K562 (cell line): ENCODE measurements around the gene RASSF1. TPM values are rescaled to one million over a fixed set of nuclear protein-coding genes. Genes with fewer than 3 reads are reported as not detected.
A peak's percentile ranks its signal among the peaks of the same experiment; 100 is the strongest.

Source experiments
- KLF1 ChIP-seq: fragments of 450-650 bp; IDR thresholded peaks from 2 replicates; pipeline ENCODE4 v1.6.1; 2016; ENCODE audit warnings: missing genetic modification characterization, missing compliant biosample characterization
- KLF13 ChIP-seq: fragments of 450-650 bp; IDR thresholded peaks from 2 replicates; pipeline ENCODE4 v1.6.1; 2016; ENCODE audit warnings: missing genetic modification characterization, low read depth, mild to moderate bottlenecking, missing compliant biosample characterization, moderate library complexity, borderline replicate concordance
- MTA1 ChIP-seq: fragments of 450-650 bp; IDR thresholded peaks from 2 replicates; pipeline ENCODE4 v1.6.1; 2017; ENCODE audit warnings: borderline replicate concordance
- SIN3B ChIP-seq: fragments of 450-650 bp; IDR thresholded peaks from 2 replicates; pipeline ENCODE4 v1.6.1; 2017; ENCODE audit warnings: low read depth, mild to moderate bottlenecking, moderate library complexity
- ZNF354B ChIP-seq: fragments of 250-450 bp; sonication (Bioruptor Pico); IDR thresholded peaks from 2 replicates; pipeline ENCODE4 v1.4.0; 2020
- polyA plus RNA-seq, 8 experiments: library from polyadenylated mRNA; depleted of rRNA in 4 of 8; stranded (reverse) in 5 of 8; unstranded in 3 of 8; fragments of >200 nt; fragmentation: Nextera tagmentation in 2 of 8; fragmentation: Illumina TruSeq in 1 of 8; extraction: Ambion mirVana in 2 of 8; extraction: Trizol in 1 of 8; gene quantifications; 2 replicates each; pipeline versions ENCODE4 v1.2.1 to v1.2.3, GENCODE V29; 2011 to 2014; ENCODE audit warnings: inconsistent platforms in 1 of 8, missing spikeins in 1 of 8
- total RNA-seq, 7 experiments: library from RNA; depleted of rRNA in 6 of 7; stranded (reverse); fragments of >200 nt in 6 of 7; fragmentation: Illumina TruSeq in 2 of 7; extraction: Trizol in 2 of 7; gene quantifications; 2 replicates each; pipeline versions ENCODE4 v1.2.1 to v1.2.3, GENCODE V29; 2011 to 2021; ENCODE audit warnings: low replicate concordance in 1 of 7
- TF ChIP-seq, protein P1 (sequence below): fragments of 450-650 bp; IDR thresholded peaks from 2 replicates; pipeline ENCODE4 v1.6.1; 2016; ENCODE audit warnings: mild to moderate bottlenecking
- TF ChIP-seq, protein P2 (sequence below), 2 experiments: fragments of 450-650 bp; conservative IDR thresholded peaks; 2 replicates each; pipeline ENCODE4 v1.6.1; 2017; ENCODE audit warnings: mild to moderate bottlenecking in 2 of 2, moderate library complexity in 2 of 2
- TF ChIP-seq, protein P3 (sequence below): fragments of 450-650 bp; IDR thresholded peaks from 2 replicates; pipeline ENCODE4 v1.6.1; 2016; ENCODE audit warnings: mild to moderate bottlenecking, moderate library complexity

Gene RASSF1
- total and polyA plus RNA-seq, 9 of the 15 experiments (the other 6 are each of a cell fraction or from before 2014, with no cell fraction given) = 3.6 to 57.1 (median 24.6) TPM

DNA sequence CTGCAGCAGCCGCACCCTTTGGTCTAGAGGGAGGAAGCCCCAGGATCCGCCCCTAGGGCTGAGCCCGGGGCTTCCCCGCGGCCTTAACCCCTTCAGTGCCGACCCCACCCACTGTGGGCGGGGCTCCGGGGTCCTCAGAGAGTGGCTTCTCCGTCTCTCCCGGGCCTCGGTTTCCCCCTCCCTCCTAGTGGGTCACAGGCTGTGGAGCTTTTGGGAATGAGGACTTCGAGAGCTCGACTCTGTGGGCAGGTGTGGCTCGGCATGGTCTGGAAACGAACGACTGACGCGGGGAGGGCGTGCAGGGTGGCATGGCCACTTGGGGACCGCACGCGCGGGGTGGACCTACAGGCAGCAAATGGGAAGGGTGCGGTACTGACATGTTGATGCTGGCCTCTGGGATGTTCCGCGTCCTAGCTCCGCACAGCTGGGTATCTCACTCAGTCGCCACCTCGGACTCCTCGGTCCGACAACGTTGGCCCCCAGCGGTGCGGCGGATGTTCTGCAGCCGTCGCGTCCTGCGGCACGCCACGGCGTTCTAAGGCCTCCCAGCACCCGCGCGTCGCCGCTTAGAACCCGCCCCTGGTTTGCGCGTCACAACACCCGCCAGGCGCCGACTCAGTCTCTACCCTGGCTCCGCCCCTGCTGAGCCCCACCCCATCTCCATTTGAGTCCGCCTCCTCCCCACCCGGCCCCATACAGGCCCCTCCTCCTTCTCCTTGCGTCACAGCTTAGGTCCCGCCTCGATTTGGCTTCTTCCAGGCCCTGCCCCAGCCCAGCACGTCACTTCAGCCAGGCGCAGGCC is 41.6 kb downstream of the RASSF1 start, which contains the start of the genes HYAL3 and NAA80 (continued):
- TF ChIP-seq, protein P1, sequence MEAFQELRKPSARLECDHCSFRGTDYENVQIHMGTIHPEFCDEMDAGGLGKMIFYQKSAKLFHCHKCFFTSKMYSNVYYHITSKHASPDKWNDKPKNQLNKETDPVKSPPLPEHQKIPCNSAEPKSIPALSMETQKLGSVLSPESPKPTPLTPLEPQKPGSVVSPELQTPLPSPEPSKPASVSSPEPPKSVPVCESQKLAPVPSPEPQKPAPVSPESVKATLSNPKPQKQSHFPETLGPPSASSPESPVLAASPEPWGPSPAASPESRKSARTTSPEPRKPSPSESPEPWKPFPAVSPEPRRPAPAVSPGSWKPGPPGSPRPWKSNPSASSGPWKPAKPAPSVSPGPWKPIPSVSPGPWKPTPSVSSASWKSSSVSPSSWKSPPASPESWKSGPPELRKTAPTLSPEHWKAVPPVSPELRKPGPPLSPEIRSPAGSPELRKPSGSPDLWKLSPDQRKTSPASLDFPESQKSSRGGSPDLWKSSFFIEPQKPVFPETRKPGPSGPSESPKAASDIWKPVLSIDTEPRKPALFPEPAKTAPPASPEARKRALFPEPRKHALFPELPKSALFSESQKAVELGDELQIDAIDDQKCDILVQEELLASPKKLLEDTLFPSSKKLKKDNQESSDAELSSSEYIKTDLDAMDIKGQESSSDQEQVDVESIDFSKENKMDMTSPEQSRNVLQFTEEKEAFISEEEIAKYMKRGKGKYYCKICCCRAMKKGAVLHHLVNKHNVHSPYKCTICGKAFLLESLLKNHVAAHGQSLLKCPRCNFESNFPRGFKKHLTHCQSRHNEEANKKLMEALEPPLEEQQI = no peak
- TF ChIP-seq, protein P2, sequence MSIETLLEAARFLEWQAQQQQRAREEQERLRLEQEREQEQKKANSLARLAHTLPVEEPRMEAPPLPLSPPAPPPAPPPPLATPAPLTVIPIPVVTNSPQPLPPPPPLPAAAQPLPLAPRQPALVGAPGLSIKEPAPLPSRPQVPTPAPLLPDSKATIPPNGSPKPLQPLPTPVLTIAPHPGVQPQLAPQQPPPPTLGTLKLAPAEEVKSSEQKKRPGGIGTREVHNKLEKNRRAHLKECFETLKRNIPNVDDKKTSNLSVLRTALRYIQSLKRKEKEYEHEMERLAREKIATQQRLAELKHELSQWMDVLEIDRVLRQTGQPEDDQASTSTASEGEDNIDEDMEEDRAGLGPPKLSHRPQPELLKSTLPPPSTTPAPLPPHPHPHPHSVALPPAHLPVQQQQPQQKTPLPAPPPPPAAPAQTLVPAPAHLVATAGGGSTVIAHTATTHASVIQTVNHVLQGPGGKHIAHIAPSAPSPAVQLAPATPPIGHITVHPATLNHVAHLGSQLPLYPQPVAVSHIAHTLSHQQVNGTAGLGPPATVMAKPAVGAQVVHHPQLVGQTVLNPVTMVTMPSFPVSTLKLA (conservative IDR thresholded peaks at IDR 0.05) = peak; percentile 79 to 86
- peak; percentile 71; the same call in 1 of the 2 replicates for TF ChIP-seq KLF13 (tag)
- peak; percentile 50; the same call in 1 of the 2 replicates for TF ChIP-seq SIN3B
- TF ChIP-seq MTA1 = peak; percentile 62
- peak; percentile 39; the same call in 1 of the 2 replicates for TF ChIP-seq KLF1 (tag)
- TF ChIP-seq ZNF354B (CRISPR knock-in tag) = no peak
- TF ChIP-seq, protein P3, sequence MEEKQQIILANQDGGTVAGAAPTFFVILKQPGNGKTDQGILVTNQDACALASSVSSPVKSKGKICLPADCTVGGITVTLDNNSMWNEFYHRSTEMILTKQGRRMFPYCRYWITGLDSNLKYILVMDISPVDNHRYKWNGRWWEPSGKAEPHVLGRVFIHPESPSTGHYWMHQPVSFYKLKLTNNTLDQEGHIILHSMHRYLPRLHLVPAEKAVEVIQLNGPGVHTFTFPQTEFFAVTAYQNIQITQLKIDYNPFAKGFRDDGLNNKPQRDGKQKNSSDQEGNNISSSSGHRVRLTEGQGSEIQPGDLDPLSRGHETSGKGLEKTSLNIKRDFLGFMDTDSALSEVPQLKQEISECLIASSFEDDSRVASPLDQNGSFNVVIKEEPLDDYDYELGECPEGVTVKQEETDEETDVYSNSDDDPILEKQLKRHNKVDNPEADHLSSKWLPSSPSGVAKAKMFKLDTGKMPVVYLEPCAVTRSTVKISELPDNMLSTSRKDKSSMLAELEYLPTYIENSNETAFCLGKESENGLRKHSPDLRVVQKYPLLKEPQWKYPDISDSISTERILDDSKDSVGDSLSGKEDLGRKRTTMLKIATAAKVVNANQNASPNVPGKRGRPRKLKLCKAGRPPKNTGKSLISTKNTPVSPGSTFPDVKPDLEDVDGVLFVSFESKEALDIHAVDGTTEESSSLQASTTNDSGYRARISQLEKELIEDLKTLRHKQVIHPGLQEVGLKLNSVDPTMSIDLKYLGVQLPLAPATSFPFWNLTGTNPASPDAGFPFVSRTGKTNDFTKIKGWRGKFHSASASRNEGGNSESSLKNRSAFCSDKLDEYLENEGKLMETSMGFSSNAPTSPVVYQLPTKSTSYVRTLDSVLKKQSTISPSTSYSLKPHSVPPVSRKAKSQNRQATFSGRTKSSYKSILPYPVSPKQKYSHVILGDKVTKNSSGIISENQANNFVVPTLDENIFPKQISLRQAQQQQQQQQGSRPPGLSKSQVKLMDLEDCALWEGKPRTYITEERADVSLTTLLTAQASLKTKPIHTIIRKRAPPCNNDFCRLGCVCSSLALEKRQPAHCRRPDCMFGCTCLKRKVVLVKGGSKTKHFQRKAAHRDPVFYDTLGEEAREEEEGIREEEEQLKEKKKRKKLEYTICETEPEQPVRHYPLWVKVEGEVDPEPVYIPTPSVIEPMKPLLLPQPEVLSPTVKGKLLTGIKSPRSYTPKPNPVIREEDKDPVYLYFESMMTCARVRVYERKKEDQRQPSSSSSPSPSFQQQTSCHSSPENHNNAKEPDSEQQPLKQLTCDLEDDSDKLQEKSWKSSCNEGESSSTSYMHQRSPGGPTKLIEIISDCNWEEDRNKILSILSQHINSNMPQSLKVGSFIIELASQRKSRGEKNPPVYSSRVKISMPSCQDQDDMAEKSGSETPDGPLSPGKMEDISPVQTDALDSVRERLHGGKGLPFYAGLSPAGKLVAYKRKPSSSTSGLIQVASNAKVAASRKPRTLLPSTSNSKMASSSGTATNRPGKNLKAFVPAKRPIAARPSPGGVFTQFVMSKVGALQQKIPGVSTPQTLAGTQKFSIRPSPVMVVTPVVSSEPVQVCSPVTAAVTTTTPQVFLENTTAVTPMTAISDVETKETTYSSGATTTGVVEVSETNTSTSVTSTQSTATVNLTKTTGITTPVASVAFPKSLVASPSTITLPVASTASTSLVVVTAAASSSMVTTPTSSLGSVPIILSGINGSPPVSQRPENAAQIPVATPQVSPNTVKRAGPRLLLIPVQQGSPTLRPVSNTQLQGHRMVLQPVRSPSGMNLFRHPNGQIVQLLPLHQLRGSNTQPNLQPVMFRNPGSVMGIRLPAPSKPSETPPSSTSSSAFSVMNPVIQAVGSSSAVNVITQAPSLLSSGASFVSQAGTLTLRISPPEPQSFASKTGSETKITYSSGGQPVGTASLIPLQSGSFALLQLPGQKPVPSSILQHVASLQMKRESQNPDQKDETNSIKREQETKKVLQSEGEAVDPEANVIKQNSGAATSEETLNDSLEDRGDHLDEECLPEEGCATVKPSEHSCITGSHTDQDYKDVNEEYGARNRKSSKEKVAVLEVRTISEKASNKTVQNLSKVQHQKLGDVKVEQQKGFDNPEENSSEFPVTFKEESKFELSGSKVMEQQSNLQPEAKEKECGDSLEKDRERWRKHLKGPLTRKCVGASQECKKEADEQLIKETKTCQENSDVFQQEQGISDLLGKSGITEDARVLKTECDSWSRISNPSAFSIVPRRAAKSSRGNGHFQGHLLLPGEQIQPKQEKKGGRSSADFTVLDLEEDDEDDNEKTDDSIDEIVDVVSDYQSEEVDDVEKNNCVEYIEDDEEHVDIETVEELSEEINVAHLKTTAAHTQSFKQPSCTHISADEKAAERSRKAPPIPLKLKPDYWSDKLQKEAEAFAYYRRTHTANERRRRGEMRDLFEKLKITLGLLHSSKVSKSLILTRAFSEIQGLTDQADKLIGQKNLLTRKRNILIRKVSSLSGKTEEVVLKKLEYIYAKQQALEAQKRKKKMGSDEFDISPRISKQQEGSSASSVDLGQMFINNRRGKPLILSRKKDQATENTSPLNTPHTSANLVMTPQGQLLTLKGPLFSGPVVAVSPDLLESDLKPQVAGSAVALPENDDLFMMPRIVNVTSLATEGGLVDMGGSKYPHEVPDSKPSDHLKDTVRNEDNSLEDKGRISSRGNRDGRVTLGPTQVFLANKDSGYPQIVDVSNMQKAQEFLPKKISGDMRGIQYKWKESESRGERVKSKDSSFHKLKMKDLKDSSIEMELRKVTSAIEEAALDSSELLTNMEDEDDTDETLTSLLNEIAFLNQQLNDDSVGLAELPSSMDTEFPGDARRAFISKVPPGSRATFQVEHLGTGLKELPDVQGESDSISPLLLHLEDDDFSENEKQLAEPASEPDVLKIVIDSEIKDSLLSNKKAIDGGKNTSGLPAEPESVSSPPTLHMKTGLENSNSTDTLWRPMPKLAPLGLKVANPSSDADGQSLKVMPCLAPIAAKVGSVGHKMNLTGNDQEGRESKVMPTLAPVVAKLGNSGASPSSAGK = no peak
